HEK293T (cell line): Measurements from ENCODE around the gene ULBP1.
"Not testable (repeated sequence)": the region's sequence is repeated elsewhere in the genome, so short reads cannot be mapped to it uniquely, and the experiment has no call there.

Source experiments
- CTCF ChIA-PET: fragments of 350-600 bp; formaldehyde crosslinking; extraction: SDS; loops from one replicate; lab custom pipeline; 2021; ENCODE audit warnings: antibody characterized with exemption, inconsistent platforms; lab: Yijun Ruan, JAX
- POLR2A ChIA-PET: fragments of 350-600 bp; formaldehyde crosslinking; extraction: SDS; loops from one replicate; lab custom pipeline; 2020; ENCODE audit warnings: antibody characterized with exemption, inconsistent platforms; lab: Yijun Ruan, JAX
- DNase-seq: peaks from one replicate; pipeline ENCODE4 v3.0.0; 2012; ENCODE audit warnings: mixed read lengths; ENCODE audit errors: extremely low spot score
- ARNT ChIP-seq: fragments of 450-650 bp; IDR thresholded peaks from 2 replicates; pipeline ENCODE4 v1.6.1; 2017; ENCODE audit warnings: mild to moderate bottlenecking
- BHLHE40 ChIP-seq: fragments of 450-650 bp; IDR thresholded peaks from 2 replicates; pipeline ENCODE4 v1.6.1; 2016; ENCODE audit warnings: mild to moderate bottlenecking, moderate library complexity, borderline replicate concordance
- CTBP1 ChIP-seq: fragments of 450-650 bp; IDR thresholded peaks from 2 replicates; pipeline ENCODE4 v1.6.1; 2016; ENCODE audit warnings: borderline replicate concordance
- ELF4 ChIP-seq: fragments of 450-650 bp; IDR thresholded peaks from 2 replicates; pipeline ENCODE4 v1.6.1; 2017; ENCODE audit warnings: antibody characterized with exemption
- FOXA1 ChIP-seq: fragments of 450-650 bp; IDR thresholded peaks from 2 replicates; pipeline ENCODE4 v1.6.1; 2016; ENCODE audit warnings: mild to moderate bottlenecking
- FOXK2 ChIP-seq: fragments of 450-650 bp; IDR thresholded peaks from 2 replicates; pipeline ENCODE4 v1.6.1; 2016; ENCODE audit warnings: mild to moderate bottlenecking
- FOXM1 ChIP-seq: fragments of 450-650 bp; IDR thresholded peaks from 2 replicates; pipeline ENCODE4 v1.6.1; 2017; ENCODE audit warnings: mild to moderate bottlenecking, borderline replicate concordance
- HDGF ChIP-seq: fragments of 450-650 bp; IDR thresholded peaks from 2 replicates; pipeline ENCODE4 v1.6.1; 2017; ENCODE audit warnings: antibody characterized with exemption, borderline replicate concordance
- L3MBTL2 ChIP-seq: fragments of 450-650 bp; conservative IDR thresholded peaks from 2 replicates; pipeline ENCODE4 v1.6.1; 2016; ENCODE audit warnings: mild to moderate bottlenecking
- LEF1 ChIP-seq: fragments of 450-650 bp; IDR thresholded peaks from 2 replicates; pipeline ENCODE4 v1.6.1; 2017; ENCODE audit warnings: mild to moderate bottlenecking, borderline replicate concordance
- NFRKB ChIP-seq: fragments of 450-650 bp; IDR thresholded peaks from 2 replicates; pipeline ENCODE4 v1.6.1; 2016; ENCODE audit warnings: mild to moderate bottlenecking, moderate library complexity
- SP1 ChIP-seq: fragments of 450-650 bp; IDR thresholded peaks from 2 replicates; pipeline ENCODE4 v1.6.1; 2017
- SUZ12 ChIP-seq: fragments of 450-650 bp; IDR thresholded peaks from 2 replicates; pipeline ENCODE4 v1.6.1; 2016; ENCODE audit warnings: mild to moderate bottlenecking
- TARDBP ChIP-seq: fragments of 450-650 bp; IDR thresholded peaks from 2 replicates; pipeline ENCODE4 v1.6.1; 2016
- ZNF384 ChIP-seq: fragments of 450-650 bp; IDR thresholded peaks from 2 replicates; pipeline ENCODE4 v1.6.1; 2016
- TF ChIP-seq, protein P1 (sequence below): fragments of 450-650 bp; IDR thresholded peaks from 2 replicates; pipeline ENCODE4 v1.6.1; 2016

The ULBP1 gene

DNA sequence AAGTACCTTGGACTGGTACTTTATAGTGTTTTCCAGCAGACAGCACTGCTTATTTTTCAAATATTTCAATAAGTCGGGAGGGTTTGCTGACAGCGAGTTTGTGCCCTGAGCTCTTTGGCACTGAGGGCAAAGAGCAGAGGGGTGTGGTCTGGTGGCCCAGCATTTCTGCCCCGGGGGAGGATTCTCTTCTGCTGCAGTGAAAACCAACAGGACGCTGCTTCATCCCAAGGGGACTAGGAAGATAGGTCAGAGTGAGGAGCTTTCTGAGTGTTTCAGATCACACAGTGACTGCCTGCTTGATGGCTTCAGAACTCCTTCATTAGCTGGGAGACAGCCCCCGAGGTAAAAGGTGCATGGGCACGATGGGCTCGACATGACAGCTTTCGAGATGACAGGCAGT, 13.3 kb upstream of the ULBP1 start:
- TF ChIP-seq LEF1 (no peak), L3MBTL2 (no peak), SP1 (no peak)
- ChIA-PET CTCF (no interaction called here), POLR2A (no interaction called here)
- no peak for DNase-seq

DNA sequence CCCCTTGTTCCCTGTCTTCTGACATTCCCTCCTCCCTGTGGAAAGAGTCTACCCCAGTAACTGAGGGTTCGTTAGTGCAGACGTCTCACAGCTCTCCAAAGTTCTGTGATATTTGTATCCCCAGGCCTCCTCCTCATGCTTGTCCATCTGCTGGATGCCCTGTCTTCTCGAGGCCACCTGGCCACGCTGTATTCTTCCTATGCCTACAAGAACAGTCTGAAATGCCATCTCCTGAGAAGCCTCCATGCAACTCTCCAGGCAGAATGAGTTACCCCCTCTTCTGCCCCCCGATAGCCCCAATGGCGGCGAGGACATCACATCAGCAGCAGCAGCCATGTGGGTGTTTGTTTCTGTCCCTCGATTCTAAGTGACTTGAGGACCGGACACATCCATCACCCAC, 12.6 kb upstream of the ULBP1 start:
- TF ChIP-seq CTBP1 (no peak), FOXM1 (no peak), ZNF384 (no peak), L3MBTL2 (no peak), ARNT (no peak), ELF4 (no peak), TARDBP (no peak), NFRKB (no peak), FOXA1 (no peak), SP1 (no peak), FOXK2 (no peak), SUZ12 (no peak), BHLHE40 (no peak), LEF1 (no peak), HDGF (no peak)
- TF ChIP-seq, protein P1, sequence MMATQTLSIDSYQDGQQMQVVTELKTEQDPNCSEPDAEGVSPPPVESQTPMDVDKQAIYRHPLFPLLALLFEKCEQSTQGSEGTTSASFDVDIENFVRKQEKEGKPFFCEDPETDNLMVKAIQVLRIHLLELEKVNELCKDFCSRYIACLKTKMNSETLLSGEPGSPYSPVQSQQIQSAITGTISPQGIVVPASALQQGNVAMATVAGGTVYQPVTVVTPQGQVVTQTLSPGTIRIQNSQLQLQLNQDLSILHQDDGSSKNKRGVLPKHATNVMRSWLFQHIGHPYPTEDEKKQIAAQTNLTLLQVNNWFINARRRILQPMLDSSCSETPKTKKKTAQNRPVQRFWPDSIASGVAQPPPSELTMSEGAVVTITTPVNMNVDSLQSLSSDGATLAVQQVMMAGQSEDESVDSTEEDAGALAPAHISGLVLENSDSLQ, result no peak
- DNase-seq, result no peak
- CTCF ChIA-PET, result no interaction called here
- POLR2A ChIA-PET, result interaction anchor here (1.1 kb wide), 1 partner anchor 40 kb away, joined by 3 read pairs; no protein-coding TSS in a partner anchor

- TF ChIP-seq, protein P1, result no peak
- TF ChIP-seq ARNT, result no peak
- no peak for TF ChIP-seq LEF1
- no peak for TF ChIP-seq ZNF384
- TF ChIP-seq BHLHE40, result no peak
- TF ChIP-seq NFRKB, result no peak
- TF ChIP-seq SUZ12, result no peak
- no peak for TF ChIP-seq L3MBTL2
- no peak for TF ChIP-seq FOXA1
- no peak for DNase-seq
- ChIA-PET POLR2A (interaction anchor here (1.1 kb wide), 1 partner anchor 39 kb away, joined by 3 read pairs; no protein-coding TSS in a partner anchor), CTCF (no interaction called here)
Measured at GRCh38 chr6:149951626-149952025, 12.1 kb upstream of the ULBP1 start.

GRCh38 chr6:149953390-149953789, 10.4 kb upstream of the ULBP1 start:
- DNase-seq, POLR2A ChIA-PET: not testable (repeated sequence)
- CTCF ChIA-PET, result interaction anchor here (1.7 kb wide), 1 partner anchor 9 kb away, joined by 5 read pairs; no protein-coding TSS in a partner anchor

GRCh38 chr6:149953934-149954327, 9.8 kb upstream of the ULBP1 start:
- POLR2A ChIA-PET, DNase-seq, CTCF ChIA-PET: not testable (repeated sequence)

- POLR2A ChIA-PET, CTCF ChIA-PET, DNase-seq: not testable (repeated sequence)
Measured at GRCh38 chr6:149954328-149954983, 9.3 kb upstream of the ULBP1 start.

DNA sequence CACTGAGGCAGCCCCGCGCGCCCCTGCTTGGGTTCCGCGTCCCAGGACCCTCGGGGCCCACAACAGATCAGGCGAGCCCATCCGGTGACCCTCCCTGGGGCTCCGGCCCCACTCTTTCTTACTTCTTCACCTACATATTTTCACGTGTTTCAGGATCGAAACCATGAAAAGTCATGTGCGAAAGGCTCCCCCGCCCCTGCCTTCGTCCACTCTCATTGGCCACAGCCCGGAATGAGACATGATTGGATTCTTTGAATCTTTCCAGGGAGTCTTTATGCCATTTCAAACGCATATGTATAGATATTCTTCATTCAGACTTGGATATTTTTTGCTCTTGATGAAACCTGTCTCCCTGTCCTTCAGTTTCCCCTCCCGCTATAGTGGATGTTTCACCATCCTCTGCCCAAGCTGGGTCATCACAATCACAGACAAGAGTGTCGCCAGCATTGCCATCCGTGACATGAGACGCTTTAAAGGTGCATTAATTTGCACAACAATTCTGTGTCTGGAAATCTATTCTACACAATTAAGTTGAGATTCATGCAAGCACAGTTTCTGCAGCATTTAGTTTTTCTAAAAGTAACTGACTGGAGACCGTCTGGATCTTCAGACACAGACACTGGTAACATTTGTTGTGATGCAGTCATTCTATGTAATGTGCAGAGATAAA, 8.6 kb upstream of the ULBP1 start:
- POLR2A ChIA-PET, CTCF ChIA-PET, DNase-seq: not testable (repeated sequence)

- CTCF ChIA-PET, DNase-seq, POLR2A ChIA-PET: not testable (repeated sequence)
Measured at GRCh38 chr6:149955654-149956317, 8.0 kb upstream of the ULBP1 start.

DNA sequence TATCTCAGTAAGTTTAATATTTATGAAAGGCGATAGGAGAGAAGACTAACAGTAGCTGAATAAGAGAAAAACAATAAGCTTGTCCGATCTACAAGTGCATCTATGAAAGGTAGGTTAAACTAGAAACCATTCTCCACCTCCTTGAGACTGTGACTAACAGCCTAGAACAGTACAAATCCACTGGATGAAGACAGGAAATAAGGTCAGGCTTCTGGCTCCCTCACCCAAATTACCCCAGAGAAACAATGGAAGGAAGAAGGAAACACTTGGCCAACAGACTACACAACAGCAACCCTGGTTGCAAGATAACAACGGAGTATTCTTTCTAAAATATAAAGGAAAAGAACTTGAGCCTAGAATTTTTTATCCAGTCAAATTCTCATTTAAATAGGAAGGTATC, 5.6 kb upstream of the ULBP1 start:
- CTCF ChIA-PET, DNase-seq, POLR2A ChIA-PET: not testable (repeated sequence)

DNA sequence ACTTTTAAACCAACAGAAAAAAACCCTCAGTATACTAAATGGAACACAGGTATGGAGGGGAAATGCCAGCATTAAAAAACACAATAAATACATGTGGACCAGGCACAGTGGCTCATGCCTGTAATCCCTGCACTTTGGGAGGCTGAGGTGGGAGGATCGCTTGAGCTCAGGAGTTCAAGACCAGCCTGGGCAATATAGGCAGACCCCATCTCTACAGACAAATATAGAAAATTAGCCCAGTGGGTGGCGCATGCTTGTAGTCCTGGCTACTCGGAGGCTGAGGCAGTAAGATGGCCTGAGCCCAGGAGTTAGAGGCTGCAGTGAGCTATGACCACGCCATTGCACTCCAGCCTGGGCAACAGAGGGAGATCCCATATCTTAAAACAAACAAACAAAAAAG, 3.9 kb upstream of the ULBP1 start:
- CTCF ChIA-PET, DNase-seq: not testable (repeated sequence)
- POLR2A ChIA-PET, result interaction anchor here (1.0 kb wide), 1 partner anchor 19 kb away, joined by 3 read pairs; no protein-coding TSS in a partner anchor
